NOMO-1 treated with DMSO at 0.1 percent for 48 hours (cell line): ENCODE data around the gene KAZALD1.
A peak's percentile ranks its signal among the peaks of the same experiment; 100 is the strongest.

Experiments used
- DNase-seq: peaks from one replicate; lab custom pipeline; 2025; ENCODE audit not compliant: unreplicated experiment; lab: John Stamatoyannopoulos, UW

KAZALD1 gene

GRCh38 chr10:101094121-101094879 is 32.5 kb downstream of the KAZALD1 start:
- DNase-seq, result no peak

GRCh38 chr10:101095004-101095403 is 33.2 kb downstream of the KAZALD1 start:
- DNase-seq, result no peak

GRCh38 chr10:101095550-101096213 is 33.9 kb downstream of the KAZALD1 start:
- peak; percentile 44 for DNase-seq

- no peak for DNase-seq
Observed at GRCh38 chr10:101096378-101096777, 34.6 kb downstream of the KAZALD1 start.

- no peak for DNase-seq
Observed at GRCh38 chr10:101097881-101098280, 36.1 kb downstream of the KAZALD1 start.

GRCh38 chr10:101099901-101100300 is 38.1 kb downstream of the KAZALD1 start:
- DNase-seq, result no peak

- no peak for DNase-seq
Observed at GRCh38 chr10:101101372-101101881, 39.6 kb downstream of the KAZALD1 start.

- DNase-seq, result no peak
Observed at GRCh38 chr10:101103430-101103829, 41.6 kb downstream of the KAZALD1 start.

- DNase-seq, result no peak
Observed at GRCh38 chr10:101106351-101106750, 44.6 kb downstream of the KAZALD1 start.

GRCh38 chr10:101107771-101108170 is 46.0 kb downstream of the KAZALD1 start:
- DNase-seq, result no peak

- DNase-seq, result no peak
Observed at GRCh38 chr10:101110856-101111523, 49.2 kb downstream of the KAZALD1 start.

GRCh38 chr10:101111547-101111946 is 49.8 kb downstream of the KAZALD1 start:
- no peak for DNase-seq

GRCh38 chr10:101112799-101113594 is 51.2 kb downstream of the KAZALD1 start:
- DNase-seq, result no peak

- DNase-seq, result no peak
Observed at GRCh38 chr10:101113890-101114403, 52.2 kb downstream of the KAZALD1 start.

- peak; percentile 41 for DNase-seq
Observed at GRCh38 chr10:101114646-101115045, 52.9 kb downstream of the KAZALD1 start.
